Activated T-cell treated with anti-CD3 and anti-CD28 coated beads for 1 hour (primary cell): Measurements from ENCODE around the gene FBP1.

Experiments
- DNase-seq: peaks from one replicate; pipeline ENCODE4 v3.0.0-alpha.2; 2020; ENCODE audit warnings: low read depth

Gene FBP1

GRCh38 chr9:94655739-94656138, 16.4 kb upstream of the FBP1 start:
- DNase-seq = no peak

- DNase-seq = no peak
Measured at GRCh38 chr9:94654165-94654894, 15.0 kb upstream of the FBP1 start.

DNA sequence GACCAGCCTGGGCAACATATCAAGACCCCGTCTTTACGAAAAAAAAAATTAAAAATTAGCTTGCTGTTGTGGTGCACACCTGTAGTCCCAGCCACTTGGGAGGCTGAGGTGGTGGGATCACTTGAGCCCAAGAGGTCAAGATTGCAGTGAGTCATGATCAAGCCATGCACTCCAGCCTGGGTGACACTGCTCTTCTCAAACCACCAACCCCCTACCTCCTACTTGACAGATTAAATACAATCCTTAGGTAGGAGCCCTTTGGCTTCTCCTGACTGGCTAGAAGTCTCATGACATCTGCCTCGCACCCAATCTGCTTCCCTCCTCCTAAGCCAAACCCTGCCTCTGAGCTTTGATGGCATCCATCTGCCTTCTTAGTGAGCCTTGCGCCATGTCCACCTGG, 11.6 kb upstream of the FBP1 start:
- no peak for DNase-seq

GRCh38 chr9:94649100-94649819, 9.9 kb upstream of the FBP1 start:
- no peak for DNase-seq

- no peak for DNase-seq
Measured at GRCh38 chr9:94648185-94648584, 8.9 kb upstream of the FBP1 start.

GRCh38 chr9:94645901-94646300, 6.6 kb upstream of the FBP1 start:
- no peak for DNase-seq

GRCh38 chr9:94644543-94644942, 5.2 kb upstream of the FBP1 start:
- DNase-seq = no peak

DNA sequence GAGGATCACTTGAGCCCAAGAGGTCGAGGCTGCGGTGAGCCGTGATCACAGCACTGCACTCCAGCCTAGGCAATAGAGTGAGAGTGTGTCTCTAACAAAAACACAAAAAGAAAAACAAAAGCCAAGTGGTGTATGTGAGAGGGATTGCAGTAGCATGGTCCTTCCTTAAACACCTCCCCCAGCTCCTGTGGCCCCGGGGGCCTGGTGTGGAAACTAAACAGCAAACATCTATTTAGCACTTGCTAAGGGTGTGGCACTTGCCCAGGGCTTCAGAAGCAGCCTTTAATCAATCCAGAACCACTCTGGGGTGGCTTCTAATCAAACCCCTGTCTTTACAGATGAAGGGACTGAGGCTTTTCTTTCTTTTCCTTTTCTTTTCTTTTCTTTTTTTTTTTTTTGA, 4.4 kb upstream of the FBP1 start:
- DNase-seq = no peak

DNA sequence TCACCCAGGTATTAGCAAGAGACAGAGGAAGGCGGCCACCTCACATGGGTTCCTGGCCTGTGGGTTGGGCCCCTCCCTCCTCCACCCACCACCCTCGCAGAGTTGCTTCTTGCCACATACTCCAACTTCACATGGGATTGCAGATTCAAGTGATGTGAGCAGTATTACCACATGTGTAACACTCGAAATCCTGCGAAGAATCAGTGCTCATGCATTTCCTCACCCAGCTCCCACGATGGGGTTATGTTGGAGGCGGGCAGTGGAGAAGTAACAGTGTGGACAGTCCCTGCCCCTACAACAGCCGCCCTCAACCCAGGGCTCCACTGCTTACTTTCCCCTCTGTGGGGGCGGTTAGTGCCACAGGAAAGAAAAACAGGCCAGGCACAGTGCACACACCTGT, 3.9 kb upstream of the FBP1 start:
- DNase-seq = no peak

DNA sequence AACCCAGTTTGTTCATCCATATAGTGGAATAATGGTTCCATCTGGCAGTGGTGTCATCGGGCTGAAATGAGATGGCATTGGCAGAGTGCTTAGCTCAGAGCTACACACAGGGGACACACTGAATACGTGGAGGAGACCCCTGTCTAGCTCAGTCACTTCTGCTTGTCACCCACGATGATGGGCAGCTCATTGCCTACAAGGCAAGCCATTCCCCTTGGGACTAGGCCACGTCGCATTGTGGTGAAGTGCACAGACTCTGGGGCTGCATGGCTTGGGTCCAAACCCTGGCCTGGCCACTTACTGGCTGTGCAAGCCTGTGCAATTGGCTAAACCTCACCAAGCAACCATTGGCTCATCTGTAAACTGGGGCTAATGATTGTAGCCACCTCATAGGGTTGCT, 3.2 kb upstream of the FBP1 start:
- no peak for DNase-seq

GRCh38 chr9:94639999-94640376, 670 bp upstream of the FBP1 start:
- no peak for DNase-seq

- DNase-seq = no peak
Measured at GRCh38 chr9:94638335-94639060, 820 bp downstream of the FBP1 start.

DNA sequence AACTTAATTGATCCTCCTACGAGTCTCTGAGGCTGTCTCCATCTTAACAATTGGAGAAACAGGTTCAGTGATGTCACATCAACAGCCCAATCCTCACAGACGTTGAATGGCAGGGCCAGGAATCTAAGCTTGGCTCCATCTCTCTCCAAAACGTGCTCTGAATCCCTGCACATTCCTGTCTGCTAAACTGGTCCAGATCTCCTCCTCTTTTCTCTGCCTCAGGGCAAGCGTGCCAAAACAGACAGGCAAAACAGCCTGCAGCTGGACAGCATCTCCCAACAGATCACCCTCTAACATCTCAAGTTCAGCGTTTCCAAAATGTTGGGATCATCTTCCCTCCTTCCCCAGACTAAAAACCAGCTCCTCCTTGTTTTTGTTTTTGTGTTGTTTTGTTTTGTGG, 6.6 kb downstream of the FBP1 start:
- DNase-seq = no peak

DNA sequence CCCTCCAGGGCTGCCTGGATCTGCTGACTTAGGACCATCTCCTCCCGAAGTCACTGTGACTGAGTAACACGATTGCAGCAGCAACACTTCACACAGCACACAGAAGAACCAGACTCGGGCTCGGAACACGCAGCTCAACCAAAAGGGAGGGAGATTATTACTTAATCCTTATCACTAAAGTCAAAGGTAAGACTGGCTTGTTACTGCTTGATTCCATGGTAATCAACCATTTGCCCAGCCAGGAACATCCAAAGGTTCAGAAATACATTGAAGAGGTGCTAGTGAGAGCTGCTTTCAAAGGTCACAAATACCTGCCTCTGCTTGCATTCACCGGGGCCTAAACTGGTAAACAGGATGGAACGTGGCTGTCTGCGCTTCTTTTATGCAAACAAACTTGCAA, 7.7 kb downstream of the FBP1 start:
- no peak for DNase-seq

- no peak for DNase-seq
Measured at GRCh38 chr9:94630833-94631232, 8.5 kb downstream of the FBP1 start.

GRCh38 chr9:94630281-94630680, 9.0 kb downstream of the FBP1 start:
- DNase-seq = no peak

GRCh38 chr9:94627287-94627686, 12.0 kb downstream of the FBP1 start:
- DNase-seq = no peak

DNA sequence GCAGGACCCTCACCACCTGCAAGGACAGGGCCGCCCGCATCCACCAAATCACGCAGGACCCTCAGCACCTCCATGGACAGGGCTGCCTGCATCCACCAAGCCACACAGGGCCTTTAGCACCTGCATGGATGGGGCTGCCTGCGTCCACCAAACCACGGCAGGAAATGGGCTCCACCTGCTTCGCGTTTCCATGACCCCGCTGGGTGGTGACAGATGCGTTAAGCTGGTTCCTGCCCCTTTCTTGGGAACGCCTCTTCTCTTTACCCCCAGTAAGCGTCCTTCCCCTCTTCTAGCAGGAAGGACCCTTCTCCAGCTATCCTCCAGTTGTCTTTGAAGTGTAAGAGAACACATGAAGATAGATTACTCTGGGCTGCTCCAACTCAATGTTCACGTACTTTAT, 13.5 kb downstream of the FBP1 start:
- DNase-seq = no peak

DNA sequence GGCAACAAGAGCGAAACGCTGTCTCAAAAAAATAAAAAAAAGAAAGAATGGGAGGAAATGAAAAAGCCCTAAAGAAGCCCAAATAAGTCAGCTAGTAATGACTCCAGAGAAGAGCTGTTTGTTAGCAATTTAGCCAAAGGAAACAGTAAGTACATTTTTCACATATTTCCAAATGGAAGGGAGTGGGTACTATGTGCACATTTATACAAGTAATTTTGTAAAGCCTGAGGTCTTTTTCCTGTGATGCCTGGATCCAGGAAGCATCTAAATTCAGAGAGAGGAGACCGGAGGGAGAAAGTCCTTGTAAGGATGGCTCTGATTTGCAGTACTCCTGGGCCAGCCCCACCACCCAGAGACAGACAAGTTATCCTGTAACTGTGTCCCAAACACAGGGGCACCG, 14.7 kb downstream of the FBP1 start:
- DNase-seq = no peak

DNA sequence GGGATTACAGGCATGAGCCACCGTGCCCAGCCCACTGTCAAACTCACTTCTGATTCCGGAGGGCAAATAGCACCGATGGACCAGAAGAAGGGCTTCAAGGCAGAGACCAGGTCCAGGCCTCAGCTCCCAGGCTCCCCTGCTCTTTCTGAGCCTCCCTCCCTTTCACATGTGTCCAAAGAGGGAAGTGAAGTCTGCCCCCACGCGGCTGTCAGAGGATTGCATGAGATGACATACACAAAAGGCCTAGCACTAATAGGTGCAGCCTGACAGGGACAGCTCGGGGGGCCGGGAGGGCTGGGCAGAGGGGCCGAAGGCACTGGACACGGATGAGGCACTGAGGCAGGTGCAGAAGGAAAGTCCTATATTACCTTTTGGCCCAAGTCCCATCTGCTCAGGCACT, 16.1 kb downstream of the FBP1 start:
- DNase-seq = no peak

- DNase-seq = no peak
Measured at GRCh38 chr9:94622087-94622800, 17.1 kb downstream of the FBP1 start.

DNA sequence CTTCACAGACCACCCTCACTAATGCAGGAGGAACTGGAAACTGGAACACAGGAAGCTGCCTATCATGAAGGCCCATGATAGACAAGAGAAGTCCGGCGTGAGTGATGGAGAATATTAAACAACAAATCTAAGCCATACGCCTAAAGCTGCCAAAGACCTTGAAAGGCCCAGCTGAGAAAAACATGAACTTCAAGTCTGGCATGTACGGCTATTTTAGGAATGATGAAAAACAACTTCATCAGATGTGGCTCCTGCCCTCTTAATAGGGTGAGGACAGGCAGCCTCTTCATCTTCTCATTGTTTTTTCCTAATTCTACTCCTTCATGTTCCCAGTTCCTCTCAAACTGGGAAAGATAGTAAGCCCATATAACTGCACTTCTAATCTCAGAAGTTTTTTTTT, 20.3 kb downstream of the FBP1 start:
- DNase-seq = no peak

DNA sequence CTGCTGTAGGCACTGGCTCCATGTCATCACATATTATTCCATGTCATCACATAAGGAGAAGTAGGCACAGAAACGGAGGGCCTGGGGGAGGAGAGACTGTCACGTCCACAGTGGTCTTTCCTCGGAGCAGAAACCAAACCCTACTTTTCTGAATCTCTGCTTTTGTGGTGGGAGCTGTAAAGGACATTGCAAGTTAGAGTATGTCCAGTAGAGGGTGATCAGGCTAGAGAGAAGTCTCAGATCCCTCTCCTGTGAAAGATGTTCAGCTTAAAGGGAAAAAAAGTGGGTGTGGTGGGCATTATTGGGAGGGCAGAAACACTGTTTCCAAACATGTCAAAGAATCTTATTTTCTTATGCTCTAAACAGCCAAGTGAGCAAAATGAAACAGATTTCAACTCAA, 26.3 kb downstream of the FBP1 start:
- no peak for DNase-seq
